ENCODE results near the gene AFAP1.

AFAP1 gene

DNA sequence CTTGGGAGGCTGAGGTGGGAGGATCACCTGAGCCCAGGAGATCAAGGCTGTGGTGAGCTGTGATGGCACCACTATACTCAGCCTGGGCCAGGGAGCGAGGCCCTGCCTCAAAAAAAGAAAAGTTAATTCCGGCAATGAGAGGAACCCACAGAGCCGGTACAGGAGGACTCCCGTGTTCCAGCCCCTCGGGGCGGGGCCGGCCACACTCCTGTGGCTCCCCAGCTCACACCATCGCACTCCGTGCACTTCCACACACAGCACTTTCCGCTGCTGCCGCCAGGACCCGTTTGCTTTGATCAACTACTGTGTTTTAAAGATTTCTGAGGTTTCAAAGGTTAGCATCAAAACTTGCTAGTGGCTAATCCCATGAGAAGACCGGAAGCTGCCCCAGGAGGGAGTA, 171.7 kb downstream of the AFAP1 start:
- no peak for DNase-seq (ENCODE audit: low spot score)

DNA sequence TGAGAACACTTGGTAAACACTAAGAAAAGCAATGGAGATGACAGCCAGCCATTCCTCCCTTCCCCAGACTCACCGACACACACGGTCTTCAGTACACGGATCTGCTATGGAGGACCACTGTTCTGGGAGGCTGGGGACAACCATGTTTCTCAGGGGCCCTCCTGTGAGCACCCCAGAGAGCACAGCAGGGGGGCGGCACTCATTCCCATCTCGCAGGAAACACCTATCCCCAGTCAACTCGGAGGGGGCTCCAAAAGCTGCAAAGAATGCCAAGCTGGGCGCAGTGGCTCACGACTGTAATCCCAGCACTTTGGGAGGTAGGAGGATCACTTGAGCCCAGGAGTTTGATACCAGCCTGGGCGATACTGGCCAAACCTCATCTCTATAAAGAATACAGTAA, 172.1 kb downstream of the AFAP1 start:
- DNase-seq (ENCODE audit: low spot score) = no peak

DNA sequence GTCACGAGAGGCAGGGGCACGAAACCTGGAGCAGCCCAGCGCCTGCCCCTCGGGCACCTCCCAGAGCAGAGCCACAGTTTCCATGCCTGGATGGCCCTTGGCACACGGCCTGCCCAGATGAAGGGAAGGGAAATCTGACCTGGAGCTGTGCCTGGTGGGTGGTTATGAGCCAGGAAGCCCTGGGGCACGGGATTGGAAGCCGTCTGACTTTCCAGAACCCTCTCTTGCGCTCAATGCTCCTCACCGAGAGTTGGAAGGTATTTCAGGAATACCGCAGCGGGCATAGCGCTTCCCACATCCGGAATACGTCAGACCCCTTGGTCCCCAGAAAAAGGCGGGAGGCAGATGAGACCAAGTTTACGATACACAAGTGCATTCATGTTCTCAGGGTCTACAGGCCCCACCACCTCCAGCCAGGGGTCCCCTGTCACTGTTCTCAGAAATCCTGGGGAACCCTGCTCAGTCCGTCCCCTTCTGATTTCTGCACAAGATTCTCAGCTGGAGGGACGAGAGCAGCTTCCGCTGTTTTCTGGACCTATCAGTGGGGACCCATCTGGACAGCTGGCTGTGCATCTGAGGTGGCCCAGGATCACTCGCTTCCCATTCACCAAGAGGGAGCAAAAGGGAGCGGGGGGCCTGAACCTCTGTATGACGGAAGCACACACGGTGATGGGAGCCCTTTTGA, 172.9 kb downstream of the AFAP1 start:
- no peak for DNase-seq (ENCODE audit: low spot score)

- no peak for DNase-seq (ENCODE audit: low spot score)
These were observed 173.6 kb downstream of the AFAP1 start for GRCh38 chr4:7766086-7766485.

DNA sequence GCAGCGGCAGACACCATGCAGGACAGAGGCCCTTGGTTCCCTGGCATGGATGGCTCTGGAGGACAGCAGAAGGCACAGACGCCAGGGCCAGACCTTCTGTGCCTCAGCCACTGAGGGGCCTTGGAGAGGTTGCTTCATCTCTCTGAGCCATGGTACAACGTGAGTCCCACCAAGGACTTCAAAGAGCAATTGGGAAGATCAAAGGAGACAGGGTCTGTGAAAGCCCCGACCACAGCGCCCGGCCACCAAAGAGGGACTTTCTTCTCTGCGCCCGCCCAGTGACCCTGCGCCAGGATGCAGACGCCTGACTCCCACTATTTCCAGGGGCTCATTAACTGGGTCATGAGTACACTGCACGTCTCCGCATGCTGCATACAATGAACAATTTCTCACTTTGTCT, 174.0 kb downstream of the AFAP1 start:
- DNase-seq (ENCODE audit: low spot score) = no peak

- DNase-seq (ENCODE audit: low spot score) = no peak
These were observed 175.2 kb downstream of the AFAP1 start for GRCh38 chr4:7764466-7764865.

- no peak for DNase-seq (ENCODE audit: low spot score)
These were observed 175.9 kb downstream of the AFAP1 start for GRCh38 chr4:7763788-7764187.

GRCh38 chr4:7763106-7763505, 176.6 kb downstream of the AFAP1 start:
- no peak for DNase-seq (ENCODE audit: low spot score)

DNA sequence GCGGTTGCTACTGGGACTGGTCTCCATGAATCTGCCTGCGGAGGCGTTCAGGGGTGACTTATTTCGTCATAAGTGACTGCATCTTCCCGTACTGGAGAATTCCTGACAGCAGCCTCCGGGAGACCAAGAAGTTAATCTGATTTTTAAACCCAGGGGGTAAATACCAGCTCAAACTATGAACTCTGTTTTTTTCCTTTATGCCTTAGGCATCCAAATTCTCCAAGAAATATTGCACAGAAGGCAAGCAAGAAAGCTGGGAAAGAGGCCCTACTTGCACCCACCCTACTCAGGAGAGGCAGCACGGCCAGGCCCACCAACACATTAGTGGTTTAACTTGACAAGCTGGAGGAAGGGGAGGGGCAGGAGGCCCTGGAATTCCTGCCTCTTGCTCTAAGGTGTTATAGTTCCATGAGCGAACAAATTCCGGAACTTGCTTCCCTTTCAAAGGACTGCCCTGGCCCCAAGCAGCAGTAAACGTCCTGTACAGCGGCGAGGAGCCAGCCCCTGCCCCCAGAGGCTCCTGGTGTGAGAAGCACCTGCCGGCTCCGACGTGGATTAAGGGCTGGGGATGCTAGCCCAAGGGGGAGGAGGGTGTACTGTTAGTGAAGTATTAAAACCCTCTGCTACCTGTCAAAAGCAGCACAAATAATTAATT, 177.2 kb downstream of the AFAP1 start:
- DNase-seq (ENCODE audit: low spot score) = no peak

DNA sequence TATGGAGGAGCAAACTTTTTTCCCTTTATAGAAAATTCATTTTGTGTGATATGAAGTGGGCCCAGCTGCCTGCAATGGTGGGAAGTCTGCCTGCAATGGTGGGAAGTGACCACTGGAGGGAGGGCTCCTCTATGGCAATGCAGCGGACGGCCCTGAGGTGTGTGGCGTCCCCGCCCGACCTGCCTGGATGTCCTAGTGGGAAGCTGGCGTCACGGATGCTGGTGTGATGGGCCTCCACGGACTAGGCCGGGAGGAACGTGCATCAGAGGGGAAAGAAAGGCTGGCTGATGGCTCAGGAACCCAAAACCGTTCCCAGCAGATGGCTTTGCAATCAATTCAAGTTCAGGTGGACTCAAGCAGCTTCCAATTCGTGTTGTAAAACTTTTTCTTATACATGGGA, 177.9 kb downstream of the AFAP1 start:
- DNase-seq (ENCODE audit: low spot score) = peak; percentile 20

GRCh38 chr4:7761312-7761711, 178.3 kb downstream of the AFAP1 start:
- DNase-seq (ENCODE audit: low spot score) = no peak

GRCh38 chr4:7760706-7761105, 179.0 kb downstream of the AFAP1 start:
- no peak for DNase-seq (ENCODE audit: low spot score)

GRCh38 chr4:7760228-7760627, 179.4 kb downstream of the AFAP1 start:
- DNase-seq (ENCODE audit: low spot score) = no peak

DNA sequence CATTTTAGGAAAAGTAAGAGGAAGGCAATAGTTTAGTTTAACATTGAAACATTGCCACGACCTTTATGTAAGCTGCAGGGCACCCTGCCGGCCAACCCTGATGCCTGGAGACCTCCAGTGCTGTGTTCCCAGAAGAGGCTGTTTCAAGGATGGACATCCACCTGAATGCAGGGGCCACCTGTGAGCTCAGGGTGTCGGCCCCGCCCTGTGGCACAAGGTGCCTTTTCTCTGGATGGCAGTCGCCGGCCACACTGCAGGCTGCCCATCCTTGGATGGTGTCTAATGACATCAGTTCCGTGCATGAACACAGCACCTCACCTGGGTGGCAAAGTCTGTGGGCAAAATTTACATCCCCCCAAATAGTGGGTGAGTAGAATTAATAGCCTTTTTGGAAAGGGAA, 180.0 kb downstream of the AFAP1 start:
- DNase-seq (ENCODE audit: low spot score) = no peak

DNA sequence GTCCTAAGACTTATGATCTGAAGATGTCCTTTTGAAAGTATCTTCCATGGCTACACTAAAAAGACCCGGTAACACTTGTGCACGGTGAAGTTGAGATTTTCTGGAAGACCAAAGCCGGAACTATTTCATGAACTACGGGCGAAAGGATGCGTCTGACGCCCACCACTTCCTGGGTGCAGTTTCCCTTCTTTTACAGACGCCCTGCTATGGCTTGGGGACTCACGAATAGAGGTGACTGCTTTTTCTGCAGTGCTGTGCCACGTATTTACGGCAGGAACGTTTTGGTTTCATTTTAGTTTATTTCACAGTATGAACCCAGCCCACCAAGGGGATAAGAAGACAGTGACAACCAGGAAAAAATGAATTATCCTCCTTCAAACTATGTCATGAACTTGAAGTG, 180.4 kb downstream of the AFAP1 start:
- DNase-seq (ENCODE audit: low spot score) = no peak

GRCh38 chr4:7758476-7758875, 181.2 kb downstream of the AFAP1 start:
- no peak for DNase-seq (ENCODE audit: low spot score)

GRCh38 chr4:7757501-7758471, 181.9 kb downstream of the AFAP1 start:
- DNase-seq (ENCODE audit: low spot score) = no peak

GRCh38 chr4:7756561-7757355, 182.9 kb downstream of the AFAP1 start:
- no peak for DNase-seq (ENCODE audit: low spot score)

- no peak for DNase-seq (ENCODE audit: low spot score)
These were observed 183.6 kb downstream of the AFAP1 start for GRCh38 chr4:7756071-7756470.

DNA sequence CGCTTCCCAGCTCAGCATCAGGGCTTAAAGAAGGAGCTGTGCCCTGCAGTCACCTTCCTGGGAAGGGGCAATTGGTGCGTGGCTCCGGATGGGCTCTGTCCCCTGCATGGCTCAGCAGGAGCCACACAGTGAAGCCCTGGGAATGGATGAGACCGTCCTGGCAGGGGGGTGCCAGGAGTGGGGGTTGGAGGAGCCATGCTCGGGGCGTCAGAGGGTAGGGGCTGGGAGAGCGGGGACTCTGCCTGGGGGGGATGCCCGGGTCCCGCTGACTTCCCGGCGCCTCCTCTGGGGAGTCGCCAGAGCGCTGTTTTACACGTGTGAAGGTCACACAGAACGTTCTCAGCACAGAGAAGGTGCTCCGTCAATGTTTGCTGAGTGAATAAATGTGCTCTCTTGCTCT, 184.1 kb downstream of the AFAP1 start:
- no peak for DNase-seq (ENCODE audit: low spot score)

- DNase-seq (ENCODE audit: low spot score) = no peak
These were observed 184.9 kb downstream of the AFAP1 start for GRCh38 chr4:7754565-7755262.

Measured in RKO (cell line).